HL-60 (cell line): ENCODE measurements around the gene IRF2BP2.

ENCODE experiments used
- DNase-seq, 2 experiments: peaks; one replicate each; pipeline ENCODE4 v3.0.0-alpha.2; 2010 to 2020; ENCODE audit warnings: low read depth in 1 of 2, low spot score in 1 of 2
- H3K27ac ChIP-seq: fragments of 250-450 bp; sonication (Bioruptor Pico); replicated peaks from 2 replicates; pipeline ENCODE4 v1.5.1; 2020; ENCODE audit warnings: mild to moderate bottlenecking, moderate library complexity
- H3K27me3 ChIP-seq: fragments of 250-450 bp; sonication (Bioruptor Pico); 2 replicates; pipeline ENCODE4 v1.5.1; 2021; ENCODE audit warnings: mild to moderate bottlenecking, moderate library complexity; ENCODE audit not compliant: insufficient read depth, poor library complexity, severe bottlenecking
- H3K4me3 ChIP-seq: replicated peaks from 2 replicates; pipeline ENCODE4 v1.5.1; 2011; ENCODE audit warnings: mild to moderate bottlenecking, control low read depth, low read length; ENCODE audit not compliant: insufficient read depth
- CTCF ChIP-seq: IDR thresholded peaks from one replicate; pipeline ENCODE4 v1.5.1; 2011; ENCODE audit warnings: low read length, control low read depth, inconsistent platforms; ENCODE audit not compliant: insufficient read depth
- GABPA ChIP-seq: IDR thresholded peaks from 2 replicates; pipeline ENCODE4 v1.6.1; 2012; ENCODE audit warnings: low read depth
- POLR2AphosphoS5 ChIP-seq: IDR thresholded peaks from 2 replicates; pipeline ENCODE4 v1.6.1; 2012; ENCODE audit warnings: low read depth
- SPI1 ChIP-seq: IDR thresholded peaks from 2 replicates; pipeline ENCODE4 v1.6.1; 2012; ENCODE audit warnings: low read depth, mild to moderate bottlenecking, borderline replicate concordance
- TF ChIP-seq, protein P1 (sequence below): IDR thresholded peaks from 2 replicates; pipeline ENCODE4 v1.6.1; 2012; ENCODE audit warnings: low read depth; ENCODE audit not compliant: insufficient replicate concordance

Gene IRF2BP2

GRCh38 chr1:234608911-234609690 is 877 bp downstream of the IRF2BP2 start:
- DNase-seq = peak; percentile 38 to 70
- TF ChIP-seq GABPA (no peak), SPI1 (no peak), POLR2AphosphoS5 (peak; percentile 98), CTCF (no peak)
- TF ChIP-seq, protein P1, sequence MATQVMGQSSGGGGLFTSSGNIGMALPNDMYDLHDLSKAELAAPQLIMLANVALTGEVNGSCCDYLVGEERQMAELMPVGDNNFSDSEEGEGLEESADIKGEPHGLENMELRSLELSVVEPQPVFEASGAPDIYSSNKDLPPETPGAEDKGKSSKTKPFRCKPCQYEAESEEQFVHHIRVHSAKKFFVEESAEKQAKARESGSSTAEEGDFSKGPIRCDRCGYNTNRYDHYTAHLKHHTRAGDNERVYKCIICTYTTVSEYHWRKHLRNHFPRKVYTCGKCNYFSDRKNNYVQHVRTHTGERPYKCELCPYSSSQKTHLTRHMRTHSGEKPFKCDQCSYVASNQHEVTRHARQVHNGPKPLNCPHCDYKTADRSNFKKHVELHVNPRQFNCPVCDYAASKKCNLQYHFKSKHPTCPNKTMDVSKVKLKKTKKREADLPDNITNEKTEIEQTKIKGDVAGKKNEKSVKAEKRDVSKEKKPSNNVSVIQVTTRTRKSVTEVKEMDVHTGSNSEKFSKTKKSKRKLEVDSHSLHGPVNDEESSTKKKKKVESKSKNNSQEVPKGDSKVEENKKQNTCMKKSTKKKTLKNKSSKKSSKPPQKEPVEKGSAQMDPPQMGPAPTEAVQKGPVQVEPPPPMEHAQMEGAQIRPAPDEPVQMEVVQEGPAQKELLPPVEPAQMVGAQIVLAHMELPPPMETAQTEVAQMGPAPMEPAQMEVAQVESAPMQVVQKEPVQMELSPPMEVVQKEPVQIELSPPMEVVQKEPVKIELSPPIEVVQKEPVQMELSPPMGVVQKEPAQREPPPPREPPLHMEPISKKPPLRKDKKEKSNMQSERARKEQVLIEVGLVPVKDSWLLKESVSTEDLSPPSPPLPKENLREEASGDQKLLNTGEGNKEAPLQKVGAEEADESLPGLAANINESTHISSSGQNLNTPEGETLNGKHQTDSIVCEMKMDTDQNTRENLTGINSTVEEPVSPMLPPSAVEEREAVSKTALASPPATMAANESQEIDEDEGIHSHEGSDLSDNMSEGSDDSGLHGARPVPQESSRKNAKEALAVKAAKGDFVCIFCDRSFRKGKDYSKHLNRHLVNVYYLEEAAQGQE = no peak
- H3K4me3 ChIP-seq = peak overlapping the region; percentile 56
- H3K27me3 ChIP-seq = no peaks in the 10 kb centered on the region
- H3K27ac ChIP-seq = peak overlapping the region; percentile 99

- DNase-seq = peak; percentile 78 to 87
- peak overlapping the region; percentile 56 for H3K4me3 ChIP-seq
- H3K27ac ChIP-seq = peak overlapping the region; percentile 99
- no peaks in the 10 kb centered on the region for H3K27me3 ChIP-seq
- TF ChIP-seq CTCF = no peak
- TF ChIP-seq SPI1 = peak; percentile 59; the same call in 1 of the 2 replicates
- TF ChIP-seq POLR2AphosphoS5 = peak; percentile 83
- TF ChIP-seq, protein P1 = peak; percentile 44
- TF ChIP-seq GABPA = no peak
Measured at GRCh38 chr1:234608025-234608910, 1.7 kb downstream of the IRF2BP2 start.

DNA sequence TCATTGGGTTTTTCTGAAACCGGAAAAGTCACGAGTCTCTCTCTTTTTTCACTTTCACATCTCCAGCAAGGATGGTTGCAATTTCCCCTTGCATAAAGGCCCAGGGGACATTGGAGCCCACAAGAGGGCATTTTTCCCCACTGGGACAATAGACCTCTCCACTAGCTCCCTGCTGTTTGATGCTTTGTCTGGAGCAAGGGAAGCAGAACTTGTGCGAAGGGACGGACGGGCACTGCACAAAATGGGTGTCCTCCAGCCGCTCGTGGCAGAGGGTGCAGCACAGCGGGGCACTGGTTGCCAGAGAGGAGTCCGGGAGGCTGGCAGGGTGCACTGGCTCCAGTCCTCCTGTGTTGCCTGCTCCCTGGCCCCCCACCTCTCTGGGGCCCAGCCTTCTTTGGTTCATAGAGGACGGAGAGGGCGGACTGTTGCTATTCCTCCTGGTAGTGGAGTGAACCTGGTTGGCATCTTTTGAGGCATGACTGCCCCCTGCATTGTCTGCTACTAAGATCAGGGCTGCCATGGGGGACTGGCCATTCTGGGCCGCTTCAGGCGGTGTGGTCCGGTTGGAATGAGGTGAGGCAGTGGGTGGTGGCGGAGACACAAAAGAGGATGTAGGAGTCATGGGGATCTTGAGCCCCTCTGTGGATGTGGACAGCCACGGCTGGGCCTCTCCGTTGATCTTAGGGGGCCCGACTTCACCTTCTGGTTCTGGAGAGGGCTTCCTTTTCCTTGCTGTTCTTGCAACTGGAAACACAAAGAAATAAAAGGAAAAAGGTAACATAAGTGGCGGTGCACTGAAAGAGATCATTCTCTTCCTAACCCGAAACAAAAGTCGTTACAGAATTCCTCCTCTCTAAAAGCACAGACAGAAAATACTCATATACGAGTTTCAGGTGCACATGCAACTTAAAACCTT is 2.6 kb downstream of the IRF2BP2 start:
- Histone ChIP-seq H3K27me3 (no peaks in the 10 kb centered on the region), H3K27ac (peak overlapping the region; percentile 99), H3K4me3 (peak overlapping the region; percentile 56)
- peak; percentile 52 to 57 for DNase-seq
- no peak for TF ChIP-seq CTCF
- TF ChIP-seq POLR2AphosphoS5 = peak; percentile 92
- TF ChIP-seq, protein P1 = peak; percentile 19
- peak; percentile 23; the same call in 1 of the 2 replicates for TF ChIP-seq SPI1
- no peak for TF ChIP-seq GABPA
